Ovary (tissue), 9 donors: ENCODE results near the gene NAV2. TPM values are rescaled to one million over a fixed set of nuclear protein-coding genes. Genes with fewer than 3 reads are reported as not detected.

Experiments used
- DNase-seq, 5 donors: peaks; one replicate each; pipeline ENCODE4 v3.0.0-alpha.2; 2019 to 2020
- H3K27ac ChIP-seq, 2 donors: fragments of 200-600 bp; one replicate each; pipeline versions ENCODE4 v1.5.1 to v1.8.0; 2019 to 2022
- H3K27me3 ChIP-seq: fragments of 200-600 bp; one replicate; pipeline ENCODE4 v1.8.0; 2022
- H3K36me3 ChIP-seq: fragments of 200-600 bp; sonication (generic); one replicate; pipeline ENCODE4 v1.5.1; 2019
- H3K4me1 ChIP-seq: one replicate; pipeline ENCODE4 v1.8.1; 2013; ENCODE audit warnings: mild to moderate bottlenecking, moderate library complexity; ENCODE audit not compliant: insufficient read depth
- H3K4me3 ChIP-seq: fragments of 200-600 bp; sonication (generic); one replicate; pipeline ENCODE4 v1.5.1; 2017
- H3K9me3 ChIP-seq, 2 donors: fragments of 200-600 bp in 1 of 2; sonication (generic) in 1 of 2; one replicate each; pipeline versions ENCODE4 v1.5.1 to v1.8.1; 2013 to 2019; ENCODE audit warnings: mild to moderate bottlenecking in 1 of 2, moderate library complexity in 1 of 2
- CTCF ChIP-seq, 3 donors: fragments of 450-650 bp in 2 of 3; fragments of 200-600 bp in 1 of 3; IDR thresholded peaks; one replicate each; pipeline versions ENCODE4 v1.5.1 to v1.8.0; 2016 to 2022; ENCODE audit warnings: antibody characterized with exemption in 3 of 3, mild to moderate bottlenecking in 1 of 3
- EP300 ChIP-seq: sonication (generic); formaldehyde crosslinking; IDR thresholded peaks from one replicate; pipeline ENCODE4 v1.6.1; 2017; ENCODE audit warnings: antibody characterized with exemption
- POLR2A ChIP-seq: fragments of 450-650 bp; IDR thresholded peaks from one replicate; pipeline ENCODE4 v1.6.1; 2017; ENCODE audit warnings: antibody characterized with exemption, mild to moderate bottlenecking, moderate library complexity
- WGBS, 3 donors: extraction: QIAGEN DNeasy Blood & Tissue Kit in 1 of 3; methylation state at CpG; one replicate each; pipeline versions ENCODE4 v1.1.5 to v1.1.7; 2013 to 2017; 5-methylcytosine and 5-hydroxymethylcytosine counted together
- intact Hi-C, 4 donors: fragments of 100-400 bp; cut with DNase I; formaldehyde crosslinking; loops; one replicate each; pipeline versions ENCODE4 v1.11.0 to v1.15.1; 2022 to 2023
- polyA plus RNA-seq, 2 donors: library from polyadenylated mRNA; stranded (reverse); fragments of 200-250 nt in 1 of 2; fragments of 350-450 nt in 1 of 2; fragmentation: Illumina TruSeq in 1 of 2; extraction: RNeasy Lipid Tissue Mini Kit (QIAGEN cat#74804) in 1 of 2; gene quantifications; one replicate each; pipeline ENCODE4 v1.2.3, GENCODE V29; 2013 to 2014
- total RNA-seq, 7 donors: library from RNA; depleted of rRNA in 2 of 7; stranded (reverse); fragments of >200 nt in 2 of 7; fragmentation: NEBNext Ultra II Directional in 3 of 7; extraction: Animal tissue kit (Norgen Biotek cat#: 25700) in 3 of 7; gene quantifications; one replicate each; pipeline versions ENCODE4 v1.1.0 to v1.2.4, GENCODE V29; 2016 to 2023
- donor health status: DM: no; HTN: no; CAD: no; lungs with moderate emphysema.
- donor health status: DM: no; HTN: no; CAD: no.
- donor health status: Bipolar disorder and iron deficiency.
- donor health status: DM: yes; HTN: yes; CAD: no.
- donor health status: DM: no; HTN: no; CAD: no.
- donor health status: DM: yes; HTN: yes; CAD: no.

NAV2 gene
- total and polyA plus RNA-seq, 9 donors = 2.9 to 14.1 (median 7.8) TPM

GRCh38 chr11:19980388-19980787 lies 267.8 kb downstream of the NAV2 start:
- H3K9me3 ChIP-seq = no peaks in the 10 kb centered on the region
- H3K27me3 ChIP-seq = no peaks in the 10 kb centered on the region
- H3K36me3 ChIP-seq = no peaks in the 10 kb centered on the region
- H3K4me1 ChIP-seq = peaks cover 15% of the 10 kb centered on the region
- H3K4me3 ChIP-seq = no peak overlapping the region
- DNase-seq = no peak
- 6 to 18% (median 11%) methylated on average over 1 of the region's 1 CpG for WGBS, 3 donors
- intact Hi-C loops = no loop called here
- H3K27ac ChIP-seq = peak overlapping the region in 1 of 2 donors; percentile 6
- no peak for TF ChIP-seq POLR2A
- no peak for TF ChIP-seq EP300
- no peak for TF ChIP-seq CTCF (IDR thresholded peaks at IDR 0.05)

- H3K4me3 ChIP-seq = no peak overlapping the region
- TF ChIP-seq CTCF (IDR thresholded peaks at IDR 0.05) (no peak), EP300 (no peak), POLR2A (no peak)
- peak; percentile 33 to 49 (median 44) for DNase-seq
- 9 to 20% (median 10%) methylated on average over 8 of the region's 8 CpGs for WGBS, 3 donors
- intact Hi-C loops = no loop called here
- no peaks in the 10 kb centered on the region for H3K27me3 ChIP-seq
- H3K27ac ChIP-seq = peak overlapping the region in 1 of 2 donors; percentile 6
- H3K36me3 ChIP-seq = no peaks in the 10 kb centered on the region
- no peaks in the 10 kb centered on the region for H3K9me3 ChIP-seq
- H3K4me1 ChIP-seq = peaks cover 15% of the 10 kb centered on the region
These were observed 268.5 kb downstream of the NAV2 start for GRCh38 chr11:19980957-19981669.

GRCh38 chr11:19982774-19983495 lies 270.3 kb downstream of the NAV2 start:
- intact Hi-C loops = no loop called here
- peaks cover 15% of the 10 kb centered on the region for H3K4me1 ChIP-seq
- no peak for DNase-seq
- no peak overlapping the region for H3K4me3 ChIP-seq
- H3K27me3 ChIP-seq = no peaks in the 10 kb centered on the region
- no peaks in the 10 kb centered on the region for H3K36me3 ChIP-seq
- 75 to 81% (median 80%) methylated on average over 5 of the region's 5 CpGs for WGBS, 3 donors
- H3K9me3 ChIP-seq = no peaks in the 10 kb centered on the region
- TF ChIP-seq CTCF (IDR thresholded peaks at IDR 0.05) = no peak
- TF ChIP-seq POLR2A = no peak
- TF ChIP-seq EP300 = no peak
- no peak overlapping the region for H3K27ac ChIP-seq

- Histone ChIP-seq H3K27me3 (no peaks in the 10 kb centered on the region), H3K4me3 (no peak overlapping the region), H3K36me3 (no peaks in the 10 kb centered on the region), H3K27ac (no peak overlapping the region), H3K4me1 (peaks cover 14% of the 10 kb centered on the region), H3K9me3 (no peaks in the 10 kb centered on the region)
- 90 to 97% (median 93%) methylated on average over 8 of the region's 8 CpGs for WGBS, 3 donors
- intact Hi-C loops = no loop called here
- DNase-seq = no peak
- no peak for TF ChIP-seq CTCF (IDR thresholded peaks at IDR 0.05)
- TF ChIP-seq POLR2A = no peak
- TF ChIP-seq EP300 = no peak
These were observed 271.6 kb downstream of the NAV2 start for GRCh38 chr11:19984048-19984742.
